ENCODE data around the gene HTR3E.

HTR3E gene

GRCh38 chr3:184155644-184156521 lies 59.0 kb downstream of the HTR3E start:
- peak in 1 of 2 donors; percentile 16 for DNase-seq (ENCODE audit: low read depth in 1 of 2, low spot score in 1 of 2)

- no peak for DNase-seq (ENCODE audit: low read depth in 1 of 2, low spot score in 1 of 2)
These were observed 59.7 kb downstream of the HTR3E start for GRCh38 chr3:184156522-184156955.
